GM12892 (cell line): ENCODE measurements around the gene MOG.

Experiments used
- POLR2A ChIP-seq: IDR thresholded peaks from 2 replicates; pipeline ENCODE4 v1.6.1; 2011; ENCODE audit warnings: low read depth, low read length, control low read depth
- POLR2AphosphoS5 ChIP-seq: IDR thresholded peaks from 2 replicates; pipeline ENCODE4 v1.6.1; 2011; ENCODE audit warnings: low read depth, low read length, control low read depth
- TAF1 ChIP-seq: IDR thresholded peaks from 2 replicates; pipeline ENCODE4 v1.6.1; 2011; ENCODE audit warnings: low read depth, mild to moderate bottlenecking, control low read depth, low read length, borderline replicate concordance

DNA sequence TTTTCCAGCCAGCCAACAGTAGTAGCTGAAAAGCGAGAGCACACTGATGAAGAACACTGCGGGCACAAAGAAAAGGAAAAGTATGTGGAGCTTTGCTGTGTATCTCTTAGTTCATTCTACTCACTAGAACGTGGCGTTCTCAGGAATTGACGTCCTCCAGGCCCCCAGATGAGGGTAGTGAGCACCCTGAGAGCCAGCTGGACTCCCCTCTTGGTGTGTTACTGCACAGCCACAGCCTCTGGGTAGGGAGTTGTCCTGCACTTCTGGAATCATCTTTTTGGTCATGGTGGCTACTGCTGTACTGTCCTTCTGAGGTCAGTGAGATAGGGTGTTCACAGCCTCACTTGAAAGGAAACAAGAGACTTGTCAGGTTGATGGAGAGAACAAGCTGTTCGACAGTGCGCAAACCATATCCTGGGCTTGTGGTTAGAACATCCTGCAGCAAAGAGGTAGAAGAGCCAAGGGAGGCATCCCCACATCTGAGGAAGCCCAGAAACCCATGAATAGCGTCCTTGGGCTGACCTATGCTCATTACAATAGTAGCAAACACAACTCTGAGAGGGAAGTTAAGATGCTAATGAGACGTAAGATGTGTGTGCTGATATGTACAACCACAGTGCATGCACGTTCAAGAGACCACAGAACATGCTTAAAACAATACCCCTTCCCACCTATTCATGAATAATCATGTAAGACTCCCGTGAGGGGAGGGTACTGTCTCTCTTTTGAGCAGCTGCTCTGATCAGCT, 51.7 kb downstream of the MOG start:
- TF ChIP-seq POLR2AphosphoS5: no peak
- no peak for TF ChIP-seq POLR2A
- TF ChIP-seq TAF1: no peak
